HEK293 (cell line): ENCODE measurements around the gene PHLDB2.

Experiments
- CTCF ChIA-PET: fragments of 350-600 bp; formaldehyde crosslinking; extraction: SDS; loops from one replicate; lab custom pipeline; 2021; ENCODE audit warnings: antibody characterized with exemption; lab: Yijun Ruan, JAX
- POLR2A ChIA-PET: fragments of 300-600 bp; formaldehyde crosslinking; extraction: SDS; loops from one replicate; lab custom pipeline; 2020; ENCODE audit warnings: antibody characterized with exemption, inconsistent platforms; lab: Yijun Ruan, JAX
- H3K27ac ChIP-seq: fragments of 200-500 bp; sonication (Bioruptor generic); 2 replicates; pipeline ENCODE4 v1.5.1; 2014; ENCODE audit warnings: low read depth, low read length, control low read depth, inconsistent platforms; ENCODE audit errors: extremely low read depth
- H3K36me3 ChIP-seq, 2 experiments: fragments of 200-500 bp in 1 of 2; sonication (Bioruptor generic) in 1 of 2; 1 replicate in 1 of 2; 2 replicates in 1 of 2; pipeline ENCODE4 v1.5.1; 2014 to 2017; ENCODE audit warnings: inconsistent platforms in 2 of 2, low read length in 2 of 2; ENCODE audit not compliant: control insufficient read depth in 2 of 2, insufficient read depth in 1 of 2
- H3K4me1 ChIP-seq: fragments of 200-500 bp; sonication (Bioruptor generic); 2 replicates; pipeline ENCODE4 v1.5.1; 2014; ENCODE audit warnings: mild to moderate bottlenecking, low read length, inconsistent platforms; ENCODE audit not compliant: control insufficient read depth, insufficient read depth
- H3K4me3 ChIP-seq: 2 replicates; pipeline ENCODE4 v1.5.1; 2011; ENCODE audit warnings: low read depth, mild to moderate bottlenecking, control low read depth, low read length, moderate library complexity
- H3K9me3 ChIP-seq: fragments of 200-500 bp; sonication (Bioruptor generic); 2 replicates; pipeline ENCODE4 v1.5.1; 2014; ENCODE audit warnings: low read depth, low read length, inconsistent platforms; ENCODE audit not compliant: control insufficient read depth, insufficient read depth
- BCL6B ChIP-seq: fragments of 450-650 bp; formaldehyde crosslinking; IDR thresholded peaks from 2 replicates; pipeline ENCODE4 v1.5.1; 2017; ENCODE audit warnings: missing biosample characterization, missing genetic modification characterization
- SALL2 ChIP-seq: fragments of 450-650 bp; formaldehyde crosslinking; IDR thresholded peaks from 2 replicates; pipeline ENCODE4 v1.5.0; 2017; ENCODE audit warnings: missing biosample characterization, mild to moderate bottlenecking, missing genetic modification characterization, borderline replicate concordance
- SCRT1 ChIP-seq: fragments of 450-650 bp; formaldehyde crosslinking; IDR thresholded peaks from 2 replicates; pipeline ENCODE4 v1.5.1; 2016; ENCODE audit warnings: missing biosample characterization, missing genetic modification characterization, borderline replicate concordance
- SCRT2 ChIP-seq: fragments of 450-650 bp; formaldehyde crosslinking; IDR thresholded peaks from 2 replicates; pipeline ENCODE4 v1.5.1; 2016; ENCODE audit warnings: missing biosample characterization, missing genetic modification characterization
- SETDB1 ChIP-seq: IDR thresholded peaks from one replicate; pipeline ENCODE4 v1.6.1; 2017; ENCODE audit warnings: mild to moderate bottlenecking, low read length, moderate library complexity, mixed read lengths; ENCODE audit not compliant: insufficient read length
- SP2 ChIP-seq: fragments of 450-650 bp; formaldehyde crosslinking; IDR thresholded peaks from 2 replicates; pipeline ENCODE4 v1.5.1; 2016; ENCODE audit warnings: missing biosample characterization, missing genetic modification characterization
- TCF7L2 ChIP-seq: IDR thresholded peaks from 2 replicates; pipeline ENCODE4 v1.6.1; 2011; ENCODE audit warnings: low read depth, mild to moderate bottlenecking, inconsistent platforms, low read length, moderate library complexity, borderline replicate concordance
- TRIM28 ChIP-seq: IDR thresholded peaks from 2 replicates; pipeline ENCODE4 v1.6.1; 2011; ENCODE audit warnings: low read length, control low read depth, borderline replicate concordance
- ZFP69B ChIP-seq: fragments of 450-650 bp; formaldehyde crosslinking; IDR thresholded peaks from 2 replicates; pipeline ENCODE4 v1.5.1; 2016; ENCODE audit warnings: missing biosample characterization, missing genetic modification characterization
- ZIC2 ChIP-seq: fragments of 450-650 bp; formaldehyde crosslinking; IDR thresholded peaks from 2 replicates; pipeline ENCODE4 v1.5.1; 2016; ENCODE audit warnings: missing biosample characterization, missing genetic modification characterization
- ZNF10 ChIP-seq: fragments of 450-650 bp; formaldehyde crosslinking; IDR thresholded peaks from 2 replicates; pipeline ENCODE4 v1.5.1; 2017; ENCODE audit warnings: missing biosample characterization, missing genetic modification characterization
- ZNF112 ChIP-seq: fragments of 450-650 bp; formaldehyde crosslinking; IDR thresholded peaks from 2 replicates; pipeline ENCODE4 v1.5.0; 2017; ENCODE audit warnings: missing biosample characterization, missing genetic modification characterization
- ZNF121 ChIP-seq: fragments of 450-650 bp; formaldehyde crosslinking; IDR thresholded peaks from 2 replicates; pipeline ENCODE4 v1.5.1; 2016; ENCODE audit warnings: missing biosample characterization, missing genetic modification characterization
- ZNF133 ChIP-seq: fragments of 450-650 bp; formaldehyde crosslinking; IDR thresholded peaks from 2 replicates; pipeline ENCODE4 v1.5.1; 2016; ENCODE audit warnings: missing biosample characterization, missing genetic modification characterization
- ZNF16 ChIP-seq: fragments of 450-650 bp; formaldehyde crosslinking; IDR thresholded peaks from 2 replicates; pipeline ENCODE4 v1.5.1; 2016; ENCODE audit warnings: low read depth, missing biosample characterization, missing genetic modification characterization
- ZNF169 ChIP-seq: fragments of 450-650 bp; formaldehyde crosslinking; IDR thresholded peaks from 2 replicates; pipeline ENCODE4 v1.5.1; 2016; ENCODE audit warnings: missing biosample characterization, missing genetic modification characterization
- ZNF174 ChIP-seq: fragments of 450-650 bp; formaldehyde crosslinking; IDR thresholded peaks from 2 replicates; pipeline ENCODE4 v1.5.0; 2017; ENCODE audit warnings: missing biosample characterization, mild to moderate bottlenecking, missing genetic modification characterization
- ZNF214 ChIP-seq: fragments of 450-650 bp; formaldehyde crosslinking; IDR thresholded peaks from 2 replicates; pipeline ENCODE4 v1.5.1; 2017; ENCODE audit warnings: missing biosample characterization, mild to moderate bottlenecking, missing genetic modification characterization, borderline replicate concordance
- ZNF24 ChIP-seq: fragments of 450-650 bp; formaldehyde crosslinking; IDR thresholded peaks from 2 replicates; pipeline ENCODE4 v1.5.1; 2016; ENCODE audit warnings: missing biosample characterization, missing genetic modification characterization
- ZNF416 ChIP-seq: fragments of 450-650 bp; formaldehyde crosslinking; IDR thresholded peaks from 2 replicates; pipeline ENCODE4 v1.5.1; 2016; ENCODE audit warnings: missing biosample characterization, missing genetic modification characterization
- ZNF423 ChIP-seq: fragments of 450-650 bp; formaldehyde crosslinking; IDR thresholded peaks from 2 replicates; pipeline ENCODE4 v1.5.1; 2016; ENCODE audit warnings: missing biosample characterization, missing genetic modification characterization
- ZNF530 ChIP-seq: fragments of 450-650 bp; formaldehyde crosslinking; IDR thresholded peaks from 2 replicates; pipeline ENCODE4 v1.5.1; 2016; ENCODE audit warnings: low read depth, missing biosample characterization, missing genetic modification characterization
- ZNF596 ChIP-seq: fragments of 450-650 bp; IDR thresholded peaks from 2 replicates; pipeline ENCODE4 v1.5.0; 2018; ENCODE audit warnings: missing biosample characterization, mild to moderate bottlenecking, missing genetic modification characterization, moderate library complexity
- ZNF658 ChIP-seq: fragments of 450-650 bp; formaldehyde crosslinking; IDR thresholded peaks from 2 replicates; pipeline ENCODE4; 2016; ENCODE audit warnings: missing biosample characterization, missing genetic modification characterization
- ZNF747 ChIP-seq: fragments of 450-650 bp; formaldehyde crosslinking; IDR thresholded peaks from 2 replicates; pipeline ENCODE4 v1.5.1; 2016; ENCODE audit warnings: missing biosample characterization, missing genetic modification characterization
- ZNF791 ChIP-seq: fragments of 450-650 bp; formaldehyde crosslinking; IDR thresholded peaks from 2 replicates; pipeline ENCODE4 v1.5.1; 2016; ENCODE audit warnings: missing biosample characterization, missing genetic modification characterization
- ZNF830 ChIP-seq: fragments of 450-650 bp; IDR thresholded peaks from 2 replicates; pipeline ENCODE4 v1.5.0; 2018; ENCODE audit warnings: missing biosample characterization, missing genetic modification characterization, low read depth, mild to moderate bottlenecking, moderate library complexity
- ZSCAN16 ChIP-seq: fragments of 450-650 bp; formaldehyde crosslinking; IDR thresholded peaks from 2 replicates; pipeline ENCODE4 v1.5.1; 2016; ENCODE audit warnings: missing biosample characterization, missing genetic modification characterization
- TF ChIP-seq, protein P1 (sequence below): sonication (generic); formaldehyde crosslinking; IDR thresholded peaks from 2 replicates; pipeline ENCODE4 v1.8.1; 2022; ENCODE audit warnings: mild to moderate bottlenecking, moderate library complexity, missing genetic modification reagents

PHLDB2 gene

DNA sequence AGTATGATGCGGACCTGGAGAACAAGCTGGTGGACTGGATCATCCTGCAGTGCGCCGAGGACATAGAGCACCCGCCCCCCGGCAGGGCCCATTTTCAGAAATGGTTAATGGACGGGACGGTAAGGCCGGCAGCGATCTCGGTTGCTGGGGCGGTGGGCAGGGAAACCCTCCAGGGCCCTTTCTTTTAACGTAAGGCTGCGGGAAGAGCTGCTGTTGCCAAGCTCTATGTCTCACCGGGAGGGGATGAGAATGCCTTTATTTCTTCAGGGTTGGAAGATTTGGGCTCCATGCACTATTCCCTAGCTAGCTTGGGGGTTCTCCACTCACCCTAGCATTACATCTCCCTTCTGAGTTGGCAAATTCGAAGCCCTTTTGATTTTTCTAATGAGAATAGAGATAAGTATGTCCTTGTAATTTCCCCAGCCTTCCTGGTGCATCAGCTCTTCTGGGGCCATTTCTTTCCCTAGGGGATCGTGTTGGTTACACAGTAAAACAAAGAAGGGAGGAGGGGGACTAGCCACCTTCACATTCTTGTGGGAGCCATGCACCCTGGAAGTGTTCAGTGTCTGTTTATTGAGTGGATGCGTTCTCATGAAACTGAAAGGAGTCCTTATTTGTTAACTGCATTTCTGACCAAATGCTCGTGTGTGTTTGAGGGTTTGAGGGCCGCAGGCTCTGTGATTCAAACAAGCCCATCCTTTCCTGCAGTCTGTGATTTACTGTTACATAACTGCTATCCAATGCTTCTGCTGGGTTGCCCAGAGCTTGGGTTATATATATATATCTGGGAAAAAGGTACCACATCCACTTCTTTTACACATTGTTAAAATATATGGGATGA lies 140.6 kb downstream of the PHLDB2 start:
- Histone ChIP-seq H3K4me3 (no peak overlapping the region), H3K4me1 (no peaks in the 10 kb centered on the region), H3K9me3 (no peaks in the 10 kb centered on the region), H3K27ac (no peak overlapping the region), H3K36me3 (no peaks in the 10 kb centered on the region)
- ChIA-PET POLR2A (no interaction called here), CTCF (interaction anchor here (0.6 to 2.0 kb wide), 3 partner anchors 11 to 74 kb away, joined by 3 to 13 read pairs (median 9); no protein-coding TSS in a partner anchor)
- TF ChIP-seq ZNF174 (tag by site-specific recombination), result no peak
- no peak for TF ChIP-seq TCF7L2
- TF ChIP-seq ZNF121, result no peak
- TF ChIP-seq, protein P1, sequence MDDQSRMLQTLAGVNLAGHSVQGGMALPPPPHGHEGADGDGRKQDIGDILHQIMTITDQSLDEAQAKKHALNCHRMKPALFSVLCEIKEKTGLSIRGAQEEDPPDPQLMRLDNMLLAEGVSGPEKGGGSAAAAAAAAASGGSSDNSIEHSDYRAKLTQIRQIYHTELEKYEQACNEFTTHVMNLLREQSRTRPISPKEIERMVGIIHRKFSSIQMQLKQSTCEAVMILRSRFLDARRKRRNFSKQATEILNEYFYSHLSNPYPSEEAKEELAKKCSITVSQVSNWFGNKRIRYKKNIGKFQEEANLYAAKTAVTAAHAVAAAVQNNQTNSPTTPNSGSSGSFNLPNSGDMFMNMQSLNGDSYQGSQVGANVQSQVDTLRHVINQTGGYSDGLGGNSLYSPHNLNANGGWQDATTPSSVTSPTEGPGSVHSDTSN (CRISPR knock-in tag), result no peak
- TF ChIP-seq ZNF596, result no peak
- no peak for TF ChIP-seq ZNF423 (tag by site-specific recombination)
- TF ChIP-seq SETDB1, result no peak
- TF ChIP-seq ZNF791, result no peak
- no peak for TF ChIP-seq ZNF10 (tag by site-specific recombination)

DNA sequence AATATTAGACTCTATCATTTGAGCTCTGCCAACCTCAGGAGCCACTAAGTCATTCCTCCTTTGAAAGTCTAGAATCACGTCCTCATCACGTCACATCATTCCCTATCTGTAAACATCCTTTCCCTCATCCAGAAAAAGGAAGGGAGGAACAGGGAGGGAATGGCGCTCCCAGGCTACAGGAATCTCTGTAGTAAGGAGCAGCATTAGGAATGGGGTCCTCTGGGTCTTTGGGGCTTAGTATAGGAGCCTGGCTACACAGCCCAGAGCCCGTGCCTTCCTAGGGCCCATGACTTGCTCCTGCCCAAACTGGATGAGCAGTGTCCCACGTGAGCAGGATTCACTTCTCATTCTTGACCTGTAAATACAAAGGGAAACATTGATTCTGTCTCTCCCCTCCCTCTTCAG lies 141.3 kb downstream of the PHLDB2 start:
- CTCF ChIA-PET, result interaction anchor here (1.8 to 2.0 kb wide), 2 partner anchors 11 to 13 kb away, joined by 9 to 13 read pairs; no protein-coding TSS in a partner anchor
- POLR2A ChIA-PET, result no interaction called here
- Histone ChIP-seq H3K4me3 (no peak overlapping the region), H3K36me3 (no peaks in the 10 kb centered on the region), H3K27ac (no peak overlapping the region), H3K4me1 (no peaks in the 10 kb centered on the region), H3K9me3 (no peaks in the 10 kb centered on the region)
- TF ChIP-seq ZNF24 (tag by site-specific recombination) (no peak), TRIM28 (no peak), ZNF658 (no peak), SCRT1 (tag by site-specific recombination) (no peak)

DNA sequence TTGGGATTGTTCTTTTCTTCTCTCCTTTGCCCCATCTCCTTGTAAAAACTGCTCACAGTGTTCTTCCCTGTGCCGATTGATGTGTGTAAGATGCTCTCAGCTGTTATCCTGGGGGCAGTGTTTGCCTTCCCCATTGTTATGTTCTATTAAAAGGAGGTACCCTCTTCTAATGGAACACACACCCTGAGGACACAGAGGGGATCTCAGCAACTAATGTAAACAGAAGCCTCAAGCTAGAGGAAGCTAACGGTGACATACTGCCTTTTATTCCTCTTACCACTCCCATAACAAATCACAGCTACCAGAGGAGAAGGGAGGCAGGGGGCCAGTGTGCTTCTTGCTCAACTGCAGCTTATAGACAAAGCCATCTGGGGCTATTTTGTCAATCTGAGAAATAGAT lies 141.9 kb downstream of the PHLDB2 start:
- TF ChIP-seq ZNF133 (tag by site-specific recombination) (no peak), ZFP69B (tag by site-specific recombination) (no peak), ZNF16 (tag by site-specific recombination) (no peak), ZIC2 (tag by site-specific recombination) (peak; percentile 72), ZNF830 (no peak)
- Histone ChIP-seq H3K9me3 (no peaks in the 10 kb centered on the region), H3K27ac (no peak overlapping the region), H3K36me3 (no peaks in the 10 kb centered on the region), H3K4me1 (no peaks in the 10 kb centered on the region), H3K4me3 (no peak overlapping the region)
- ChIA-PET CTCF (interaction anchor here (2.0 kb wide), 1 partner anchor 12 kb away, joined by 13 read pairs; no protein-coding TSS in a partner anchor), POLR2A (no interaction called here)

- H3K27ac ChIP-seq, result no peak overlapping the region
- POLR2A ChIA-PET, result no interaction called here
- CTCF ChIA-PET, result interaction anchor here (1.3 to 2.1 kb wide), 2 partner anchors 12 to 332 kb away, joined by 3 to 7 read pairs; no protein-coding TSS in a partner anchor
- H3K9me3 ChIP-seq, result no peaks in the 10 kb centered on the region
- no peak overlapping the region for H3K4me3 ChIP-seq
- no peaks in the 10 kb centered on the region for H3K36me3 ChIP-seq
- no peaks in the 10 kb centered on the region for H3K4me1 ChIP-seq
- no peak for TF ChIP-seq ZNF416 (tag by site-specific recombination)
- no peak for TF ChIP-seq BCL6B
- TF ChIP-seq ZSCAN16, result no peak
- TF ChIP-seq SCRT2, result no peak
- no peak for TF ChIP-seq ZNF112 (tag by site-specific recombination)
- TF ChIP-seq ZNF169, result no peak
- TF ChIP-seq SP2, result no peak
- TF ChIP-seq ZNF214 (tag by site-specific recombination), result no peak
- TF ChIP-seq ZNF747, result no peak
- TF ChIP-seq ZNF530 (tag by site-specific recombination), result no peak
- TF ChIP-seq SALL2 (tag by site-specific recombination), result no peak
Measured at GRCh38 chr3:112001526-112001925, 142.5 kb downstream of the PHLDB2 start.
